GM18858 (cell line): ENCODE measurements around the gene WDR33.

Experiments
- ATAC-seq: cut with Tn5 transposase; IDR thresholded peaks from one replicate; pipeline ENCODE4 v1.9.1; 2021; ENCODE audit not compliant: unreplicated experiment

WDR33 gene

DNA sequence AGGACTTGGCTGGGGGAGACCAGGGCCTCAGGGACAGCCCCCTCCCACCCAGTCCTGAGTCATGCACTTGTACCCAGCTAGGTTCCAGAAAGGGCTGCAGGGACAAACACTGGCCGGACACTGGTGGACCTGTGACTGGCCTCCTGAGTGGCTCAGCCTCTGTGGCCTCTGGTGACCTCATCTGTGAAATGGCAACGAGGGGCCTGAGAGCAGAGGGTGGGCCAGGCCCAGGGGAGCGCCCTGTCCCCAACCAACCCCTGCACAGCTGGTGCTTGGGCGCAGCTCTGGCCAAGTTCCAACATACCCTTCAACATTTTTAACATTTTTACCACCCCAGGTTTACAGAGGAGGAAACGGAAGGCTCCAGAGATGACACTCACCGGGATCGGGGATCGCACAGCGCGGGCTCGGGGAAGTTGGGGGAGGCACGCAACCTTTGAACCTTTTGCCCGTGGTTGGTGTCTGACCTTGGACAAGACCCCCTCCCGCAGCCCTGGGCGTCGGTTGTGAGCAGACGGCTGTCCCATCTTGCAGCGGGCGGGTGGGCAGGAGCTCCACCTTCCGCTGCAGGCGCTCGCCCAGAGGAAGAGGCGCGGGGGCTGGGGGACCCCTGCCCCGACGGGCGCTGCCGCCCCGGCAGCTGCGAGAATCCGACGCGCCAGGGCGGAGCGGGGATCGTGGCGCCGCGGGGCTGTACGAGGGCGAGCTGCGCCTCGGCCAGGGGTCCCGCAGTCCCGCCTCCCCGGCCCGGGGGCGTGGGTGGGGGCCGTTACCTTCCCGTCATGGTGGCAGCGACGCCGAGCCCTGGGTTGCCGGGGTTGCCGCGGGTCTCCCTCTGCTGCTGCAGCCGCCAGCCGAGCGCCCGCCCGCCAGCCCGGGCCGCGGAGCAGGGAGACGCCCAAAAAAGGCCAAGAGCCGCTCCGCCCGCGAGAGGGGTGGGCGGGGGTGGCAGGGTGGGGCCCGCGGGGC lies 136.4 kb downstream of the WDR33 start:
- ATAC-seq: no peak

DNA sequence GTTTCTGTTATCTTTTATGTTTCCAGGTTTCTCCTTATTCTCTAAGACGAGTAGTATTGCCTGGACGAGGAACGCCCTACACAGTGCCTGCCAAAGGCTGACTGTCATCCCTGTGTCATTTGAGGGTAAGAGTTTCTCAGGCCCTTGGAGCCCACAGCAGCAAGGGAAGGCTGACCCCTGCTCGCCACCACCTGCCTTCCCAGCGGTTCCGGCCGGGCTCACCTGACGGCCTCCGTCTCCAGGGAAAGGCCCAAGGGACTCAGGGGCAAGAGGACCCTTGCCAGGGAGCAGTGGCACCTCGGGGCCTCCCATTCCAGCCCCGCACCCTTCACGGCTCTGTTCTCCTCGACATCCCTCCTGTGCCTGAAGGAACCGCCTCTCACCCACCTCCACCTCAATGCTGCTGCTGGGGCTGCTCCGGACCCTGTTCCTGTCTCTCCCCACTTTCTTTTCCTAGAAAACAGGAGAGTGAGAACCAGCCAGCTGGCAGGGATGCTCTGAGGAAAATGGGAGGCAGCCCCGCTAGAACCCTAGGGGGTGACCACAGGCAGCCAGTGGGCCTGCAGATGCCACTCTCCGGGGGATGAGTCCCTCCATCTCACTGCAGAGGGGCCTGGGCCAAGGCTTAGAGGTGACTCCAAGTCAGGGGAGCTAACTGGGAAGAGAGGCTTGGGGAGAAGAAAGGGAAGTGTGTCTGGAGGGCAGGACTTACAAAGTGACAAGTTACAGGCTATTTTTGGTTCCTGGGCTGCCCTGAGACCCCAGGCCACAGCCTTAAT lies 137.5 kb downstream of the WDR33 start:
- no peak for ATAC-seq

- ATAC-seq: no peak
Observed at GRCh38 chr2:127672341-127673224, 138.4 kb downstream of the WDR33 start.

GRCh38 chr2:127671557-127672302 lies 139.2 kb downstream of the WDR33 start:
- no peak for ATAC-seq

DNA sequence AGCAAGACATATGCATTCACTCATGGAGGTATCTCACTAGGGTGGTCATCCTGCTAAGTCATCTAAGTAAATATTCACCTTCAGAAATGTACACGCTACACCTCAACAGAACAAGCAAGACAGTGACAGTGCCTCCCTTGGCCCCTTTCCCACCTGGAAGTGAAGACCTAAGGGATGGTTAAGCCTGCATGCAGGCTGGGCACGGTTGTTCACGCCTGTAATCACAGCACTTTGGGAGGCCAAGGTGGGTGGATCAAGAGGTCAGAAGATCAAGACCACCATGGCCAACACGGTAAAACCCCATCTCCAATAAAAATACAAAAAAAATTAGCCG lies 140.0 kb downstream of the WDR33 start:
- no peak for ATAC-seq

DNA sequence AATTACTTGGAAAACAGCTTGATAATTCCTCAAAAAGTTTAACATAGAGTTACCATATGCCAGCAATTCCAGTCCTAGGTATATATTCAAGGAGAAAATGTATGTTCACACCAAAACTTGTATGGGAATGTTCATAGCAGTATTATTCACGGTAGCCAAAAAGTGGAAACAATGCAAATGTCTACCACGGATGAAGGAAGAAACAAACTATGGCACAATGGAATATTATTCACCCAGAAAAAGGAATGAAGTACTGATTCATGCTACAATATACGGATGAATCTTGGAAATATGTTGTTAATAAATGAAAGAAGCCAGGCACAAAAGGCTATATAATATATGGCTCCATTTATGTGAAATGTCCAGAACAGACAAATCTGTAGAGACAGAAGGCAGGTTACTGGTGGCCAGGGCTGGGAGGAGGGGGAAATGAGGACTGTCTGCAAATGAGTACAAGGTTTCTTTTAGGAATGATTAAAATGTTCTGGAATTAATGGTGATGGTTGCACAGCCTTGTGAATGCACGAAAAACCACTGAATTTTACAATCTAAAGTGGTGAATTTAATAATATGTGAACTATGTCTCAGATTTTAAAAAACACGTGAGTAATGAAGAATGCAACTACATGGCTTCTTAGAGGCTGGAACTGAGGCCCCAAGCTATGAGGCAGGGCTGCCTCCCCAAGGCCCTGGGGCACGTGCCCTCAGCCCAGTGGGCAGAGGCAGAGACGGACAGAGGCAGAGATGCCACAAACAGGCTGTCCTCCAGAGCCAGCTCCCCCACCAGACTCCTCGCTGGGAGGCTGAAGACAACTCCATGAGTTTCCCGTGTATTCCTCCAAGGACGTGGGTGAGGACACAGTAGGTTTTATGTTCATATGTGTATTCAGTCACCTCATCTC lies 140.7 kb downstream of the WDR33 start:
- no peak for ATAC-seq

DNA sequence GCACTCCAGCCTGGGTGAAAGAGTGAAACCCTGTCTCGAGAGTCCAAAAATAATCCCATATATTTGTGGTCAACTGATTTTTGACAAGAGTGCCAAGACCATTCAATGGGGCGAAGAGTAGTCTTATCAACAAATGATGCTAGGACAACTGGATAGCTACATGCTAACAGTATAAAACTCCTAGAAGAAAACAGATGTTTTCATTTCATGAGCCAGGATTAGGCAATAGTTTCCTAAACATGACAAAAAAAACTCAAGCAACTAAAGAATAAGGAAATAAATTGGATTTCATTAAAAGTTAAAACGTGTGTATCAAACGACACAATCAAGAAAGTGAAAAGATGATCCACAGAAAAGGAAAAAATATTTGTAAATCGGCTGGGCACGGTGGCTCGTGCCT lies 141.9 kb downstream of the WDR33 start:
- ATAC-seq: no peak

GRCh38 chr2:127665267-127665893 lies 145.6 kb downstream of the WDR33 start:
- ATAC-seq: no peak

DNA sequence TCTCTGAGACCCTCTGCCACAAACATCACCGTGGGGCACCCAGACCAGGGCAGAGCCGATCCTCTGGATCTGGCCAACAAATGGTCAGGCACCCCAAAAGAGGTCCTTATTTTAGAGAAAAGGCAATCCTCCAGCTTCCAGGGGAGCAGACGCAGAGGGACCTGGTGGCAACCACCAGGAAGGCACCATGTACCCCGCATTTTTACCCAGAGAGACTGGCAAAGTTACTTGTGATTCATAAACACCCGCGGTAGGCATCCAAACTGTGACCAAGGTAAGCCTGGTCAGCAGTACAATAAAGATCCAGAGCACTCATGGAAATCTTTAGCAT lies 146.1 kb downstream of the WDR33 start:
- ATAC-seq: no peak

GRCh38 chr2:127664065-127664894 lies 146.7 kb downstream of the WDR33 start:
- no peak for ATAC-seq

DNA sequence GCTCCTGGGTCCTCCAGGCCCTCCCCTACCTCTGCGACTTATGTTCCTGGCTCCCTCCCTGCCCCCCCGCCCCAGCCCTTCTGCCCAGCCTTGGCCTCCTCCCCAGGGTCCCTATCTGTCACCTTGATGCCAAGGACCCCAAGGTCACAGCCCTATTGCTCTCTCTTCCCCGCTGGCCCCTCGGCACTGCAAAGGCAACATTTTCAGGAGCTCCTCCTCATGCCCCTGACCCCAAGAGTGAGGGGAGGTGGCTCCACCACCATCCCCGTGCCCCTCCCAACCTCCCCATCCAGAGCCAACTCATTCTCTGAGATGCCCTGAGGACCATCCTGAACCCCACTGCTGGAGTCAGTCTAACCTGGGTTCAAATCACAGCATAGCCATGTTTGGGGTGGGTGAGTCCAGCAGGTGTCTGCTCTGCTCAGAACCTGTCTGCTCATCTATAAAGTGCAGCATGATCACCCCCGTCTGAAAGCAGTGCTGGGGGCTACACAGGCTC lies 147.4 kb downstream of the WDR33 start:
- ATAC-seq: no peak

GRCh38 chr2:127662937-127663565 lies 147.9 kb downstream of the WDR33 start:
- ATAC-seq: no peak

GRCh38 chr2:127661949-127662510 lies 148.9 kb downstream of the WDR33 start:
- no peak for ATAC-seq

- ATAC-seq: no peak
Observed at GRCh38 chr2:127661072-127661649, 149.8 kb downstream of the WDR33 start.

DNA sequence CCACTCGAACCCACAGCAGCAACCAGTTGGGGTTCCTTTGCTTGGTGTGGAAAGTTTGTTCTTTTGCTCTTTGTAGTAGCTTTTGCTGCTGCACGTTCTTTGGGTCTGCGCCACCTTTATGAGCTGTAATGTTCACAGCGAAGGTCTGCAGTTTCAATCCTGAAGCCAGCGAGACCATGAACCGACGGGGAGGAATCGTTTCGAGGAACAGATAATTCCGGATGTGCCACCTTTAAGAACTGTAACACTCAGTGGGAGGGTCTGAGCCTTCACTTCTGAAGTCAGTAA lies 150.7 kb downstream of the WDR33 start:
- ATAC-seq: no peak

- ATAC-seq: no peak
Observed at GRCh38 chr2:127659408-127660290, 151.3 kb downstream of the WDR33 start.
